HT1080 (cell line): Measurements from ENCODE around the gene PLA2R1. TPM values are rescaled to one million over a fixed set of nuclear protein-coding genes. Genes with fewer than 3 reads are reported as not detected.
A peak's percentile ranks its signal among the peaks of the same experiment; 100 is the strongest.

ENCODE experiments used
- DNase-seq: peaks from one replicate; pipeline ENCODE4 v3.0.0-alpha.2; 2015; ENCODE audit warnings: low read depth
- polyA plus RNA-seq, 2 experiments: library from polyadenylated mRNA; depleted of rRNA; stranded (reverse); fragments of >200 nt; gene quantifications; 2 replicates each; pipeline ENCODE4 v1.2.3, GENCODE V29; 2015
- total RNA-seq: library from RNA; depleted of rRNA; stranded (reverse); fragments of >200 nt; shearing (Covaris generic); gene quantifications from 2 replicates; pipeline ENCODE4 v1.2.3, GENCODE V29; 2014; rRNA removed

The PLA2R1 gene
- 0.87 and 1.0 TPM in 2 replicates for total RNA-seq
- 1.5 and 2.0 TPM in 2 replicates for polyA plus RNA-seq (2015; cell fraction: cytosol; rRNA removed)
- polyA plus RNA-seq (2015; cell fraction: nucleus; rRNA removed) = 5.2 and 5.9 TPM in 2 replicates

DNA sequence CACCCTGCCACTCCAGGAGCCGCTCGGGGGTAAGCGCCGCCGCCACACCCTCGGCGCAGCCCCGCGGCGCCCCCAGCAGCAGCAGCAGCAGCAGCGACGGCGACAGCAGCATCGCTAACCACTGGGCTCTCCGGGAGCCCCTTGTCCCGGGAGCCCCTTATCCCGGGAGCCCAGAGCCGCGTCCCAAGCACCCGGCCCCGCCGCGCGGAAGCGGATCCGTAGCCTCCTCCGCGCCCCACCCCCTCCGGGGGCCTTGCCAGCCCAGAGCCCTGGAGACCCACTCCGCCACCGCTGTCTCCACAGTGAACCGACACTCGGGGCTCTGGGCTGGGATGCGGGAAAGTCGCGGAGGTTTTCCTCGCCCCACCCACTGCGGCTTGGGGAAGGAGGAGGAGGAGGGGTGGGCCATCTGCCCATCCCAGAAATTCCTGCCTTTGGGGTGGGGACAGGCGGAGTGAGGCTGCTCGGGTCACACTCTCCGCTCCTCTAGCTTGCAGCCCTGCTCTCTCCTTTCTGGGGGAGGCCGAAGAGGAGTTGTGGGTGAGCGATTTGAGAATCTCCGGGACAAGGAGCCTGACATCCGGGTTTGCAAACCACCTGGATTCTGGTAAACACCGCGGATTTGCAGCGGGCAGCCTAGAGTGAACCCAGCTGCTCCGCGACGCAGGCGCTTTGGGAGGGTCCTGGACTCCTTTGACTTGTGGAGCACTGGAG is at the start of gene PLA2R1:
TSS of gene PLA2R1 (minus strand) at position 324 of the 714 bp plus-strand sequence. CDS start at position 112, 212 bp downstream.
- peak; percentile 9 for DNase-seq

- DNase-seq = no peak
These were observed 48.3 kb upstream of the PLA2R1 start for GRCh38 chr2:160110674-160111239.

DNA sequence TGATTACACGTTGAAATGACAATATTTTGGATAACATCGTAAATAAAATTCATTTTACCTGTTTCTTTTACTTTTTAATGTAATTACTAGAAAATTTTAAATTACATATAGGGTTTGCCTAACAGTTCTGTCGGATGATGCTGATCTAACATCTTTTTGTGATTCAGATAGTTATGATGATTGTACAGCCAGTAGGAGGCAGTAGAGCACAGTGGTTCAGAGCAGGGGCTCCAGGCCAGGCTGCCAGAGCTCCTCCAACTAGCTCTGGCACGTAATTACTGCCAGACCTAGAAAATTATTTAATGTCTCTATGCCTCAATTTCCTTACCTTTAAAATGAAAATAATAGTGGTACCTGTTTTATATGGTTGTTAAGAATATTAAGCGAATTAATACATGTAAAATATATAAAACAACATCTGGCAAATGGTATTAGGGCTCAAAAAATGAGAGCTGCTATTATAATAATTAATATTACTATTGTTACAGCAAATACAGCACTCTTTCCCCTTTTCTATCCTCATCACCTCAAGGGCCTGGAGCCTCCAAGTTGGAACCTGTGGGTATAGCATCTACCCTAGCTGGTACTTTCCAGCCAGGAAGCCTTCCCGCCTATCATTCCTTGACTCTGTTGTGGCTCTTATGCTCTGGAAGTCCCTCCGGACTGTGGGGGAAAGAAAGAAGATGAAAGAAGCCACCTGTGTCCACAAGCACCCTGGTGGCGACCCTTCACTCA is 47.7 kb upstream of the PLA2R1 start:
- DNase-seq = peak; percentile 75

DNA sequence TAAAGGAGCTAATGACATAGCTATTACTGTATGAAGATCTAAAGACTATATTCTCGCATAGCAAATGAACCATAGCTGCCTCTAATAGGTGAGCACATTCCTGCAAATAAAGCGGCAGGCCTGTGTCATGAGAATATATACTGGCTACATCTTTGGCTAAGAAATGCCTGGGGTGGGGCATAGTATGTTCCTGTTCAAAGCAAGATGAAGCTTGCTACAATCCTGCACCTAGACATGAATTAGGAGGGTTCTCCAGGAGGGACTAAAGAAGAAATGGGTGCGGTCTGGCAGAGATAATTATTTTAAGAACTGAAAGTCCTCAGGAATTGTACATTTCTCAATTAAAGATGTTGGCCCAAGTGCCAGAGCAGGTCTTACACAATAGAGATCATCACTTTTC is 46.8 kb upstream of the PLA2R1 start:
- DNase-seq = no peak

- DNase-seq = no peak
These were observed 46.2 kb upstream of the PLA2R1 start for GRCh38 chr2:160108646-160109045.

GRCh38 chr2:160105366-160105765 is 43.0 kb upstream of the PLA2R1 start:
- no peak for DNase-seq

DNA sequence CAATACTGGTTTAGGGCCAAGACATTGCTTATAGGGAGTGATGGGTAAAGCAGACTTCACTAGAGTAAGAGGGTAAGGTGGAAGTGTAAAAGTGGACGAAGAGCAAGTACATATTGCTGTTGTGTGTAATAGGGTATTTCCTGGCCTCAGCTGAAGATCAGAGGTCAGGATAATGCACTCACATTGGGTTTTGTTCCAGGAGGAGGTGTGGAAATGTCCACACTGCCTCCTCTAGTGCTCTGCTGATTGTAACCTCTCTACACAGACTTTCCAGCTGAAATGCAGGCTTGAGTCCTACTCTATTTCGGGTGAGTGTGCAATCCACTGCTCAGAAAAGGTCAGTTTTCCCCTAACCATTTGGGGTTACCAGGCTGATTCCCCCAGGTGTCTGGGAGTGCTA is 41.7 kb upstream of the PLA2R1 start:
- no peak for DNase-seq

- no peak for DNase-seq
These were observed 34.9 kb upstream of the PLA2R1 start for GRCh38 chr2:160097326-160097725.

- DNase-seq = no peak
These were observed 34.0 kb upstream of the PLA2R1 start for GRCh38 chr2:160096409-160096808.

DNA sequence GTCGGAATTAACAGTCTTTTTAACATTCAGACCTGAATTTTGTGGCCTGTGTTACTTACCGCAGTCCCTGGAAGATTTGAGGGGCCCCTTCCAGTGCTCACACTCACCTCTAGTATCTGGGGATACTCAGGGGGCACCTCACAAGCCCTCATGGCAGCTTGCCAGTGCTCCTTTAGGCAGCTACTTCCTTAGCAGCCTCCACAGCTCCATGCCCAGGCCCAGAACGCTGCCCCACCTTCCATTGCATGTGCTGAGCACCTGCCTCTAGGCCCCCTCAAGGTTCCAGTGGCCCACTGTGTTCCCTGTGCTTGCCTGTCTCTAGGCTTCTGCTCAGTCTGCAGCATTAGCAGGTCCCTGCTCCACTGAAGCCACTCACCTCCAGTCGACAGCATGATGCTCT is 30.0 kb upstream of the PLA2R1 start:
- DNase-seq = no peak

DNA sequence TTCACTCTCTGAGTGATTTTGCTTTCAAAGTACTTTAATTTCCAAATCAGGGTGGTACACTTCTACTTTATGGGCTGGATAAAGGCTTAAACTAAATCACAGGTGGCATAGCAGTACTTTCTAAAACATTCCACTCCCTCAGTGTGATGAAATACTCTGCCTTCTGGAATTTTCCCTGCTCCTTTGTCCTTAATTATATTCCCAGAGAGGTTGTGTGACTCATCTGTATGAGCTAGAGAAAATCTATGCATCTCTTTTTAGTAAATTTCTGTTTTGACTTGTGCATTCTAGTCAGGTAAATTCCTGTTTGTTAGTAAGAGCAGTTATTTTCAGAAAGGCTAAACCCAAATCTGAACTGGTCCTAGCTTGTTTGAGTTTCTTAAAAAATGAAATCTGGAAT is 29.0 kb upstream of the PLA2R1 start:
- peak; percentile 47 for DNase-seq

DNA sequence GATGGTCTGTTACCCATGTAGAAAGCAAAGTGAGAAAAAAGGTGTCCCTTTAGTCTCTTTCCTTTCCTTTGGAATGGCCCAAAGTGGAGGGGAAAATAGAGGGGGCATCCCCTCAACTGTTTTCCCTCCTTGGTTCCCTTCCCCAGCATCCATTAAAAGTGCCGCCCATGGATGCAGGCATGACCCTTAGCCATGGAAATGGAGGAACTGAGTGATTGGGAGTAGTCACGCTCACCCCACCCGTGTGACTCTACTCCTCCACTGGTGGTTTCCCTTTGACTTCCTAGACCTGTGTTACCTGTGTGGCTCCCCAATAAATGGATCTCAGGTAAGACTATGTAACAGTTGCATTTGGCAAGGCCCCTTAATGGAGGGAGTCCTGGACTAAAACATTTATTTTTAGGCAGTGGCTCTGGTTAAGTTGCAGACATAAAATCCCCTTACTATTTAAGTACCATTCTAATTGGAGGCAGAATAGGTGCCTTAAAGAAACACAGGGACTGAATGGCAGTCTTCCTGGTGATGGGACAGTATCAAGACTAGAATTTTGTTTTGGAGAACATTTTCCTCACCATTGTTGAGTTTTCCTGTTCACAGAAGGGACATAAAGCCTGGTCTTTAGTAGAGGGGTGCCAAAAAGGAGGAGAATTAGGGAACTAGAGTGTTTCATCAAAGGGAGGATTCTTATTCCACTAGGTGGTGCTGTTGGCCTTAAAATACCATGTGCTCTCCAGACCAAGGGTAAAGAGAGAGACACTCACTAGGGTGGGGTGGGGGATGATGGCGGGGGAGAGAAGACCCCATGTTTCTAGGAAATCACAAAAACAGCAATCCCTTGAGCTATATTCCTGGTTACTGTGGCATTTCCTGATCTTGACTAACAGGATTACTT is 25.7 kb upstream of the PLA2R1 start:
- peak; percentile 55 for DNase-seq

GRCh38 chr2:160085662-160086061 is 23.2 kb upstream of the PLA2R1 start:
- DNase-seq = no peak

DNA sequence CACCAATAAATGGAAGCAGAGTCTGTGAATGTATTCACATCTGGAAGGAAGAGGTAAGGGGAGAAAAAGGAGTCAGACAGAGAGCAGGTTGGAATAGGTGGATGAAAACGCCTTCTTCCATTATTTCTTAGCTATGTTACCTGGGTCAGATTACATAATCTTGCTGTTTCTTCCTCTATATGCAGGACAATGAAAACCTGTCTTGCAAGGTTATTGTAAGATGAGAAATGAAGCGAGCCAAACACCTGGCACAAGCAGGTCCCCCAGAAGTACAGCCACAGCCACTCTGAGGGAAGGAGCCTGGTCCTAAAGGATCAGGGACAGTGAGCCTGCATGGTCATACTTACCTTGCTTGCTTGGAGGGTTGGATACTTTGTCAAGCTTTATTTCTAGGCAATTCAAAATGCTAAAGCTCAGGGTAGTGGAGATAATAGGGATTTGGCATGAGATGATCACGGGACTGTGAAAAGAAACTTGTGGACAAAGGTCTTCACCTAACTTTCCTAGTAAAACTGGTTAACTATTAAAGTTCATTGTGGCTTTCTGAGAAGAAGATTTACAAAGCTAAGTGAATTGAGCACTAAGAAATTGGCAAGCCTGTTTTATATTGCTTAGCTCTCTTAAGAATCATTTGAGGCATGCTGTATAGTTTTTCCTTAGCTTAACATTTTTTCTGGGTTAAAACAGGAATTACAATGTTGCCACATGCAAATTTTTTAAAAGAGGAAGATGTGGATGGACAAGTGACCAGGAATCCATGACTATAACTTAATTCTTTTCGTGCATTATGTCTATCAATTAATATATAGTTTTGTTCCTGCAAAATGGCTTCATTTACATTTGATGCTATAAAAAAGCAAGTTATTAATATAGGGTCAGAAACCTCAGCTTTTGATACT is 15.7 kb upstream of the PLA2R1 start:
- DNase-seq = no peak

DNA sequence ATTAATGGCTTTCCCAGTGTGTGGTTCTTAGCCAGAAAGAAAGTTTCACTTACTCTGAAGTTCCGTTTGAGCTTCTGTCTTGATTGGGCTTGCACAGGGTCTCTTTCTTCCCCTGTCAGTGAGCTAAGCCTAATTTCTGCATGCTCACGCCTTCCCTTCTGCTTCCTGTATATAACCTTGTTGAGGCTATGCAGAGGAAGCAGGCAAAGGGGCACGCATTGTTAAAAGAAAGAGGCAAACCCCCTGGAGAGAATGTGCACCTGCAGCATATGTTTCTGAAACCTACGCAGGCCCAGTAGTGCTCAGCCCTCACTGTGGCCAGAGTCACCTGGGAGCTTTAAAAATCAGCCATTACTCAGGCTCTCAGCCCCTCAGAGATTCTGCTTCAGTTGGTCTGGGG is 14.5 kb upstream of the PLA2R1 start:
- no peak for DNase-seq

DNA sequence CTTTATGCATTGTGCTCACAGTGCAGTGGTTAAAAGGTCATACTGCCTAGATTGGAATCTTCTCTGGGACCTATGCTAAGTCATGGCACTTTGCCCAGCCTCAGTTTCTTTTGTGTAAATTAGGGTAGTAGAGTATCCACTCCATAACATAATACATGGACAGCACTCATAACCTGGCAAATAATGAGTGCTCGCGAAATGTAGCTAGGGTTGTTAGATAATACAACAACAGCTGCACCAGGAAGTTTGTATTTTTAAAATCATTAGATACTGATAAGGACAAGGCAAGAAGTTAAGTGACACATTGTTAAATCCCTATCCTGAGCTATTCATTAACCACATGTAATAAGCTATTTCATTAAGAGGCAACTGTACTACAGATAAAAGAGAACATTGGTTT is 13.8 kb upstream of the PLA2R1 start:
- DNase-seq = no peak

DNA sequence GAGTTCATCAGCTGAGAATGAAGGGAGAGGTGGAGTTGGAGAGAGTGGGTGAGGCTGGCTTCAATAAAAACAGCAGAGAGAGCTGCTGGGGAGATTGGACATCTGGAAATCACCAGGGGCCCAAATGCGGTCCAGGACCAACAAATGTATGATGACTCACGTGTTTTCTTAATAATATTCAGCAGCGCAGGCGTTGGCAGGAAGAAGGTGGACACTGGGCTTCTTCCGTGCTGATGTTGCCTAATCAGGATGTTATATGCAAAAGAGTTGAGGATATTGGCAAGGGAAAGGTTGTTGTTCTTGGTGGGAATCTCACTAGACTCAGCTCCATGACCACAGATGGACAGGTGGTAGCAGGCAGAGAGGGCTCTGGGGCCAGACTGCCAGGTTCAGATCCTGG is 12.8 kb upstream of the PLA2R1 start:
- peak; percentile 93 for DNase-seq

DNA sequence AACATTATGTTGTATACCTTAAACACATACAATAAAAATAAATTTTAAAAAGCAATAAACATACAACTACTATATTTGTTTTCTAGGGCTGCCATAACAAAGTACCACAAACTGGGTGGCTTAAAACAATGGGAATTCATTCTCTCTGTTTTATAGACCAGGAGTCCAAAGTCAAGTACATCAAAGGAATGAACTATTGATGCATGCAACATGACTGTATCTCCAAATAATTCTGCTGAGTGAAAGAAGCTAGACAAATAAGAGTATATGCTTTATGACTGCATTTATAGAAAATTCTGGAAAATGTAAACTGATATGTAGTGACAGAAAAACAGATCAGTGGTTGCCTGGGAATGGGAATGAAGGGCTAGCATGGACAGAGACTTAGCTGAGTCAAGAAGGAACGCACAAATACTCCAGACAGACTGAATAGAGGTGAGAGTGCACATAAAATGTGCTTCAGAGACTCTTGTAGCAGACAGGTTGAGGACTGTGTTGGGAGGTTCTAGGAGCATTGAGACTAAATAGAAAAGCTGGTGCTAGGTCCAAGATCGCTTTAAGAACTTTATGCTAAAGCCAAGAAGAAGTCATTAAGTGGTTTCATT is 11.0 kb upstream of the PLA2R1 start:
- DNase-seq = no peak

DNA sequence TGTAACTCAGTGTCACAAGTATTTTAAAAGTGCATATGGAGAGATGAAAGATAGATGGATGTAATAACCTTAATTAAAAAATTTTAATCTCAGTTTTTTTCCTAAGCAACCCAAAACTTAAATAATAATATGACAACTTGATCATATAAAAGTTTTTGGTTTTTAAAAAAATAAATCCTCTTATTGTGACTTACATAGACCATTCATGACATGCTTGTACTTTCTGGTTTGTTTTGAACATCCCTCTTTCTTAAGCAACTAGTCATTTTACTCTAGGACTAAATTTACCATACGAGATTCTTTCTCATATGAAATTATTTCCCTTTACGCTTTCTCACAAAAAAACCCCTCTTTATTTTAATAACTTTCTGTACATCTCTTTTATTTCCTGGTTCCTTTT is 6.5 kb upstream of the PLA2R1 start:
- DNase-seq = no peak

- DNase-seq = no peak
These were observed 2.5 kb upstream of the PLA2R1 start for GRCh38 chr2:160064916-160065315.
